Hepatocyte (in vitro differentiated cells): ENCODE results near the gene ZNHIT6. TPM values are rescaled to one million over a fixed set of nuclear protein-coding genes. Genes with fewer than 3 reads are reported as not detected.

Experiments
- DNase-seq: peaks from one replicate; pipeline ENCODE4 v3.0.0-alpha.2; 2016; ENCODE audit warnings: low spot score
- H2AFZ ChIP-seq: fragments of 200-600 bp; sonication (generic); 2 replicates; pipeline ENCODE4 v1.6.0; 2016; ENCODE audit warnings: antibody characterized with exemption, mild to moderate bottlenecking
- H3K27ac ChIP-seq: fragments of 200-600 bp; sonication (generic); 2 replicates; pipeline ENCODE4 v1.5.1; 2016; ENCODE audit warnings: mild to moderate bottlenecking
- H3K27me3 ChIP-seq: fragments of 200-600 bp; sonication (generic); 2 replicates; pipeline ENCODE4 v1.6.1; 2016
- H3K36me3 ChIP-seq: fragments of 200-600 bp; sonication (generic); replicated peaks from 2 replicates; pipeline ENCODE4 v1.5.1; 2016; ENCODE audit warnings: low read depth; ENCODE audit not compliant: insufficient read depth
- H3K4me1 ChIP-seq: fragments of 200-600 bp; sonication (generic); 2 replicates; pipeline ENCODE4 v1.5.1; 2016; ENCODE audit warnings: mild to moderate bottlenecking, moderate library complexity; ENCODE audit not compliant: insufficient read depth
- H3K4me2 ChIP-seq: fragments of 200-600 bp; sonication (generic); 2 replicates; pipeline ENCODE4 v1.6.0; 2016
- H3K4me3 ChIP-seq: fragments of 200-600 bp; sonication (generic); 2 replicates; pipeline ENCODE4 v1.5.1; 2016; ENCODE audit warnings: mild to moderate bottlenecking
- H3K79me2 ChIP-seq: fragments of 200-600 bp; sonication (generic); 2 replicates; pipeline ENCODE4 v1.6.0; 2017; ENCODE audit warnings: mild to moderate bottlenecking
- H3K9me2 ChIP-seq: fragments of 200-600 bp; sonication (generic); replicated peaks from 2 replicates; pipeline ENCODE4 v1.6.0; 2017; ENCODE audit warnings: mild to moderate bottlenecking; ENCODE audit not compliant: insufficient read depth
- H3K9me3 ChIP-seq: fragments of 200-600 bp; sonication (generic); 2 replicates; pipeline ENCODE4 v1.5.1; 2016; ENCODE audit warnings: low read depth, mild to moderate bottlenecking
- H4K20me1 ChIP-seq: fragments of 200-600 bp; sonication (generic); 2 replicates; pipeline ENCODE4 v1.6.0; 2016; ENCODE audit warnings: mild to moderate bottlenecking; ENCODE audit not compliant: insufficient read depth, poor library complexity, severe bottlenecking
- EZH2 ChIP-seq: fragments of 200-600 bp; sonication (generic); IDR thresholded peaks from 2 replicates; pipeline ENCODE4 v1.6.1; 2016; ENCODE audit warnings: antibody characterized with exemption, mild to moderate bottlenecking, borderline replicate concordance
- EZH2phosphoT487 ChIP-seq: fragments of 200-600 bp; sonication (generic); IDR thresholded peaks from one replicate; pipeline ENCODE4 v1.6.1; 2018; ENCODE audit warnings: antibody characterized with exemption, mild to moderate bottlenecking, low read depth, moderate library complexity; ENCODE audit not compliant: unreplicated experiment, severe bottlenecking
- WGBS: methylation state at CpG from one replicate; pipeline ENCODE4 v1.1.6; 2016; ENCODE audit warnings: low lambda C conversion rate; ENCODE audit errors: missing lambda C conversion rate; 5-methylcytosine and 5-hydroxymethylcytosine counted together
- polyA plus RNA-seq: library from polyadenylated mRNA; unstranded; fragments of >200 nt; fragmentation: Nextera tagmentation; extraction: Ambion mirVana; gene quantifications from 2 replicates; pipeline ENCODE4 v1.2.1, GENCODE V29; 2016
- total RNA-seq: library from RNA; depleted of rRNA; stranded (reverse); fragments of >200 nt; gene quantifications from 2 replicates; pipeline ENCODE4 v1.2.3, GENCODE V29; 2014
- TF ChIP-seq, protein P1 (sequence below): fragments of 200-600 bp; sonication (generic); IDR thresholded peaks from 2 replicates; pipeline ENCODE4 v1.5.1; 2016; ENCODE audit warnings: antibody characterized with exemption, mild to moderate bottlenecking; ENCODE audit not compliant: poor library complexity

The ZNHIT6 gene
- total and polyA plus RNA-seq, 2 experiments from 2014 or later: 13.5 to 14.2 TPM

DNA sequence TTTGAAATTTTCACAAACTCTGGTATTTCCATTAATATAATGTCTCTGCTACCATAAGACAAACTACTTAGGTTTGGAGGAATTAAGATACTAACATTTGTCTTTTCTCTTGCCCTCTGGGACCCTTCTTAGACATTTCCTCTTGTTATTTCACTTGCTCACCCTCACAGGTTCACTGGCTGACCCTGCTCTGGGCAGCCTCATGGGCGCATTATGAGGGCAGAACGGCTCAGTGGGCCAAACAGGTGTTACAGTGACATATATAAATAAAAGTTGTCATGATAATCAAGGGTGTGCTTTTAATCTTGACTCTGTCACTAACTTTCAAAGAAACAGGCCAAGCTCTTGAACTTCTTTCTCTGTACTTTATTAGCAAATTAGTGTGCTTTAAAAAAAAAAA is 46.5 kb downstream of the ZNHIT6 start:
- Histone ChIP-seq H3K4me2 (no peak overlapping the region), H3K36me3 (no peaks in the 10 kb centered on the region), H3K4me1 (no peaks in the 10 kb centered on the region), H3K27ac (no peak overlapping the region), H3K9me2 (no peaks in the 10 kb centered on the region), H2AFZ (no peak overlapping the region), H4K20me1 (no peaks in the 10 kb centered on the region), H3K4me3 (no peak overlapping the region), H3K9me3 (no peaks in the 10 kb centered on the region), H3K27me3 (no peaks in the 10 kb centered on the region), H3K79me2 (no peaks in the 10 kb centered on the region)
- TF ChIP-seq EZH2 (no peak), EZH2phosphoT487 (no peak)
- TF ChIP-seq, protein P1, sequence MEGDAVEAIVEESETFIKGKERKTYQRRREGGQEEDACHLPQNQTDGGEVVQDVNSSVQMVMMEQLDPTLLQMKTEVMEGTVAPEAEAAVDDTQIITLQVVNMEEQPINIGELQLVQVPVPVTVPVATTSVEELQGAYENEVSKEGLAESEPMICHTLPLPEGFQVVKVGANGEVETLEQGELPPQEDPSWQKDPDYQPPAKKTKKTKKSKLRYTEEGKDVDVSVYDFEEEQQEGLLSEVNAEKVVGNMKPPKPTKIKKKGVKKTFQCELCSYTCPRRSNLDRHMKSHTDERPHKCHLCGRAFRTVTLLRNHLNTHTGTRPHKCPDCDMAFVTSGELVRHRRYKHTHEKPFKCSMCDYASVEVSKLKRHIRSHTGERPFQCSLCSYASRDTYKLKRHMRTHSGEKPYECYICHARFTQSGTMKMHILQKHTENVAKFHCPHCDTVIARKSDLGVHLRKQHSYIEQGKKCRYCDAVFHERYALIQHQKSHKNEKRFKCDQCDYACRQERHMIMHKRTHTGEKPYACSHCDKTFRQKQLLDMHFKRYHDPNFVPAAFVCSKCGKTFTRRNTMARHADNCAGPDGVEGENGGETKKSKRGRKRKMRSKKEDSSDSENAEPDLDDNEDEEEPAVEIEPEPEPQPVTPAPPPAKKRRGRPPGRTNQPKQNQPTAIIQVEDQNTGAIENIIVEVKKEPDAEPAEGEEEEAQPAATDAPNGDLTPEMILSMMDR: no peak
- WGBS: 22% methylated on average over 2 of the region's 2 CpGs
- no peak for DNase-seq

DNA sequence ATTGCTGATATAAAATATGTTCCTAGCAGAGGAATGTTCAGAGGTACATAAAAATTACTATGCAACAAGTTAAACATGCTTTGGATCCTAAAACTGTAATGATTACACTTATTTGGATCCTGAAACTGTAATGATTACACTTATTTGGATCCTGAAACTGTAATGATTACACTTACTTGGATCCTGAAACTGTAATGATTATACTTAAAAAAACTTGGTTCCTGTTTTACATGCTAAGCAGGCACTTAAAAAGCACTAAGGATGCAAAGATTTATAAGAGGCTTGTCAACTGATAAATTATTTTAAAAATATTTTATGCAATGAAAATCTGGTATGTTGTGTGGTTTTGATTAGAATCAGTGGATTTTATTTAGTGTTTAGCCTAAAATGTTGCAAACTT is 47.7 kb downstream of the ZNHIT6 start:
- no peaks in the 10 kb centered on the region for H3K9me2 ChIP-seq
- no peaks in the 10 kb centered on the region for H3K79me2 ChIP-seq
- H3K27me3 ChIP-seq: no peaks in the 10 kb centered on the region
- TF ChIP-seq EZH2phosphoT487 (no peak), EZH2 (no peak)
- TF ChIP-seq, protein P1: no peak
- H3K36me3 ChIP-seq: no peaks in the 10 kb centered on the region
- no peak overlapping the region for H3K4me3 ChIP-seq
- no peaks in the 10 kb centered on the region for H3K9me3 ChIP-seq
- no peaks in the 10 kb centered on the region for H3K4me1 ChIP-seq
- no peak overlapping the region for H3K27ac ChIP-seq
- DNase-seq: no peak
- no peaks in the 10 kb centered on the region for H4K20me1 ChIP-seq
- H2AFZ ChIP-seq: no peak overlapping the region
- H3K4me2 ChIP-seq: no peak overlapping the region

DNA sequence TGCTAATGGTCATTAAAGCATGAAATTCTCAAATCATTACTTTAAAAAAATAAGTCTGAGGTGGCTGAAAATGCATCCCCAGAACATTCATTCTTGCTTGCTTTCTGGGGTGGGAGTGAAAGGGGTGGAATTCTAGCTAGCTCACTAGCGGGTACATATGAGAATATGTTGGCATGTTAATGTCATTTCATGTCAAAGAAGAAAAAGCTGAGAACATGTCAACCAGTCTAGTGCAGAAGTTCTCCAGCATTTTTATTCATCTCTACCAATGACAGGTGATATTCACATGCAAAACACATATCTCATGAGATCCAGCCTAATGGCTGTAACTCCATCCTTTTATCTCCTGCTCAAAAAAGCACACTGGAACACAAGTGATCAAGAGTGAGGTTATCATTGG is 49.1 kb downstream of the ZNHIT6 start:
- Histone ChIP-seq H3K79me2 (no peaks in the 10 kb centered on the region), H3K4me1 (no peaks in the 10 kb centered on the region), H3K4me2 (no peak overlapping the region), H3K27ac (no peak overlapping the region), H4K20me1 (no peaks in the 10 kb centered on the region), H2AFZ (no peak overlapping the region), H3K36me3 (no peaks in the 10 kb centered on the region), H3K27me3 (no peaks in the 10 kb centered on the region), H3K4me3 (no peak overlapping the region), H3K9me3 (no peaks in the 10 kb centered on the region), H3K9me2 (no peaks in the 10 kb centered on the region)
- no peak for TF ChIP-seq EZH2phosphoT487
- TF ChIP-seq, protein P1: no peak
- TF ChIP-seq EZH2: no peak
- no peak for DNase-seq
- WGBS: 96% methylated on average over 1 of the region's 1 CpG

DNA sequence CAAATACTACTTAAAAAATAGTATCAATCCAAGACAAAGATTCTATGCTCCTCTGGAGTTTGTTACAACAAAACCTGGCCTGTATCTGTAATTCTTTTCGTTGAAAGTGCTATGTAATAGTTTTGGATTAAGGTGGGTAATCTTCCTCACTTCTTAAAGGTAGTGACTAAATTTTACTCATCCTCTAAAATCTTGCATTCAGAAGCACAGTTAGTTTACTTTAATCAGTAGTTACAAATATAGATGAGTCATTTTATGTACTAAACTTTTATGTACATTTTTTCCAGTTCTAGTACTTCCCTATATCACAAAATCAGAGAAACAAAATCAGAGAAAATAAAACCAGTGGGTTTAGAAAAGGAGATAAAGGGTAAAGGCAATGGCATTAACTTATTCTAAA is 51.3 kb downstream of the ZNHIT6 start:
- Histone ChIP-seq H3K27ac (no peak overlapping the region), H3K4me1 (no peaks in the 10 kb centered on the region), H3K9me3 (no peaks in the 10 kb centered on the region), H3K4me3 (no peak overlapping the region), H3K36me3 (no peaks in the 10 kb centered on the region), H3K79me2 (no peaks in the 10 kb centered on the region), H3K9me2 (no peaks in the 10 kb centered on the region), H3K4me2 (no peak overlapping the region), H2AFZ (no peak overlapping the region), H3K27me3 (no peaks in the 10 kb centered on the region), H4K20me1 (no peaks in the 10 kb centered on the region)
- 78% methylated on average over 1 of the region's 1 CpG for WGBS
- DNase-seq: no peak
- TF ChIP-seq EZH2phosphoT487 (no peak), EZH2 (no peak)
- TF ChIP-seq, protein P1: no peak
